GM21717 (cell line): ENCODE data around the gene CLDN7.

ENCODE experiments used
- ATAC-seq: cut with Tn5 transposase; IDR thresholded peaks from one replicate; pipeline ENCODE4 v1.9.1; 2021; ENCODE audit warnings: mild to moderate bottlenecking, moderate library complexity; ENCODE audit not compliant: unreplicated experiment

CLDN7 gene

GRCh38 chr17:7289256-7290032, 27.2 kb upstream of the CLDN7 start:
- ATAC-seq, result no peak

- no peak for ATAC-seq
These were observed 23.4 kb upstream of the CLDN7 start for GRCh38 chr17:7285679-7286078.

DNA sequence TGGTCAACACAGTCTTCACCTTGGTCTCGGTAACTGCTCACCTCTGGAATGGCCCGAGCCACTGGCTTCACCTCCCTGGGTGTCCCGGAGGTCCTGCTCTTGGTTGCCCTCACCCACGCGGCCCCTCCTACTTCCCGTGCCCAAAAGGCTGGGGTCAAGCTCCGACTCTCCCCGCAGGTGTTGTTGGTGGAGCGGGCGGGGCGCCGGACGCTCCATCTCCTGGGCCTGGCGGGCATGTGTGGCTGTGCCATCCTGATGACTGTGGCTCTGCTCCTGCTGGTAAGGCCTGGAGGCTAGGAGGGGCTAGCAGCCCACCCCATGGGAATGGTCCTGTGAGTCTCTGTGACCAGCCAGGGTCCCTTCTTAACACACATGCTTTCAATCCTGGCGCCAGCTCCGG, 22.6 kb upstream of the CLDN7 start:
- ATAC-seq, result no peak

- ATAC-seq, result no peak
These were observed 21.4 kb upstream of the CLDN7 start for GRCh38 chr17:7283471-7284216.

DNA sequence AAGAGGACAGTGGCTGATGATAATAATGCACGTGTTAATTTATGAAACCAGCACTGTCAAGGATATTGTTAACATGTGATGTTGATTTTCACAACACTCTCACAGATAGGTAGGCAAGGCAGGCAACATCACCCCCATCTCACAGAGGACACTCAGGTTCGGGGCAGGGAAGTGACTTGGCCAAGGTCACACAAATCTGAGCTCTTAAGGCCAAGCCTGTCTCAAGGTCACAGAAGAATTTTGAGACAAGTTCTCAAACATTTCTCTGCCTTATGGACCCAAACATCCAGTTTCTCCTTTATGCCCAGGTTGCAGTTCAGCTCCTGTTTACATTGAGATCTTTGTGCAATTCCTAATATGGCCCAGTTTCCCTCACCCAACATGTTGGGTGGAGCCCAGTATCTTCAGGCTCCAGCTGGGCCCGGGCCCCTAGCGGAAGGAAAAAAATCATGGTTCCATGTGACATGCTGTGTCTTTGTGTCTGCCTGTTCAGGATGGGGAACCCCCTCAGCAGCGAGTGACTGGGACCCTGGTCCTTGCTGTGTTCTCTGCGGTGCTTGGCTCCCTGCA, 20.6 kb upstream of the CLDN7 start:
- no peak for ATAC-seq

DNA sequence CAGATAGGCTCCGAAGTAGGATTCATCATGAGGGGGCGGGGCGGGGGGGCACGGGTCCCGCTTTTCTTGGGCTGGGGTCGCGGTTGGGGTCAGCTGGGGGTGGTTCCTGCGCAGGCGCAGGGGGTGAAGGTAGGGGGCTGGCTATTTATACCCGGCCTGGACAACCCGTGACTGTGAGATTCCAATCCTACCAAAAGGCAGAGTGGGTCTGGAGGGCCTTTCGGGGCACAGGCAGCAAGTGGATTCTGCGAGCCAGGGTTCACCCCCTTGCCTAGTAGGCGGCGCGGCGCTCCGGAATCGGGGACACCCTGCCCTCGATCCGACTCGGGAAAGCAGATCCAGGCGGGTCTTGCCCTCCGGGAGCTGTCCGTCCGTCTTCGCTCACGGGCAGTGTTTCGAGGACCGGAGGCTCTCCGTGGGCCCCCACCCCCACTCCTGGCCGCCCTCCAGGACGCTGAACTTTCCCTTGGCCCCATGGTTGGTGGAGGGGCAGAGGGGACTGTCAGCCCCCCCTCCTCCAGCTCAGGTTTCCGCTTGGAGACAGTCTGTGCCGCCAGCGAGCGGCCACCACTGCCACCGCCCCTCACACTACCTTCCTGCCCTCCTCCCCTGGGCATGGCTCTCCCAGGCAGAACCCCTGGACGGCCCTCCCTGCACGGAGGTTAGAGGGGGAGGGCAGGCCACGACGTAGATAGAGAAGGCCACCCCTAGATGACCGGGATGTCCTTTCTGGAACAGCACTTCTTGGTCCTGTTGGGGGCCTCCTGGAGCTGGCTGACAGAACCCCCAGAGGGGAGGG, 19.9 kb upstream of the CLDN7 start:
- ATAC-seq, result no peak

- ATAC-seq, result peak; percentile 69
These were observed 19.0 kb upstream of the CLDN7 start, which contains the start of gene SLC2A4 for GRCh38 chr17:7281074-7281952. Gene SLC2A4, plus strand, starts transcription at chr17:7281718. Its CDS starts 217 bp downstream, at chr17:7281935.

DNA sequence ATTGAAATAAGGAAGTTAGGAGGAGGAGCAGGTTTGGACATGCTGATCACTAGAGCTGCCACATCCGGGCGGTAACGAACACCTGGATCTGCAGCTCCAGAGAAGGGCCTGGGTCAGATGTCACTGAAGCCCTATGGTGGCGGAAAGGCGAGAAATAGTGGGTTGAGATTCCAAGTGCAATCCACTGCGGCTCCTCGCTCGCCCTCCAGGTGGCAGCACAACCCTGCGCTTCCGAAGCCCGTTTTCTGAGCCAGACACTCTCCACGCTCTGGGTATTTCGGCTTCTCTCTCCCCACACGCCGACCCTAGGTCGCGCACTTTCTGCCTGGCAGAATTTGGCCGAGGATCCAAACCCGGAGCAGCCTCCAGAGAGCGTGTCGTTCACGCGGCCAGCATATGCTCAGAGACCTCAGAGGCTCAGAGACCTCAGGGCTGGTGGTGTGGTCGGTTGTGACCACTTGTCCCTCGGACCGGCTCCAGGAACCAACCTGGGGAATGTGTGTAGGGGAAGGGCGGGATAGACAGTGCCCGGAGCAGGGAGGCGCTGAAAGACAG, 18.3 kb upstream of the CLDN7 start:
- peak; percentile 44 for ATAC-seq

GRCh38 chr17:7279448-7279847, 17.2 kb upstream of the CLDN7 start:
- no peak for ATAC-seq

DNA sequence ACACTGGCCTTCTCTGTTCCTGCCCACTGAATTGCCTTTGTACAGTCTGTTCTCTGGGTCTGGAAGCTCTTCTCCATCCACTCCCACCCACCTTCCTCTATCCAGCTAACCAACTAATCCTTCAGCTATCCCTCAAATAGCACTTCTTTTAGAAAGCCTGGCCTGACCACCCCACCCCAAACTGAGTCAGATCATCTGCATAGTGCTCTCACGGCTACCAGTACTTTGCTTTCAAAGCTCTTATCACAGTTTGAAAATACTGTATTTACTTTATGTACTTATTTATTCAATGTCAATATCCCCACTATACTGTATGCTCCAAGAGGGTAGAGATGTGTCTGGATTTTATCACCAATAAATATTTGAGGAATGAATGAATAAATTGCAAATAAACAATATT, 4.5 kb upstream of the CLDN7 start:
- ATAC-seq, result no peak

DNA sequence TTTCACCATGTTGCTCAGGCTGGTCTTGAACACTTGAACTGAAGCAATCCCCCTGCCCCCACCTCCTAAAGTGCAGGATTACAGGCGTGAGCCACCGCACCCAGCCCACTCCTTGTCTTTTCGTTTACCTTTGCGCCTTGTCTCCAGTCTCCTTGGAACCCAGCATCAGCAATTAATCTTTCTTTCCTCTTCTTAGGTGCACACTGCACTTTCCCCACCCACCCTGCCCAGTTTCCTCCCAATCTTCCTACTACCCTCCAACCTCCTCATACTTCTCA, 1.5 kb upstream of the CLDN7 start:
- no peak for ATAC-seq

DNA sequence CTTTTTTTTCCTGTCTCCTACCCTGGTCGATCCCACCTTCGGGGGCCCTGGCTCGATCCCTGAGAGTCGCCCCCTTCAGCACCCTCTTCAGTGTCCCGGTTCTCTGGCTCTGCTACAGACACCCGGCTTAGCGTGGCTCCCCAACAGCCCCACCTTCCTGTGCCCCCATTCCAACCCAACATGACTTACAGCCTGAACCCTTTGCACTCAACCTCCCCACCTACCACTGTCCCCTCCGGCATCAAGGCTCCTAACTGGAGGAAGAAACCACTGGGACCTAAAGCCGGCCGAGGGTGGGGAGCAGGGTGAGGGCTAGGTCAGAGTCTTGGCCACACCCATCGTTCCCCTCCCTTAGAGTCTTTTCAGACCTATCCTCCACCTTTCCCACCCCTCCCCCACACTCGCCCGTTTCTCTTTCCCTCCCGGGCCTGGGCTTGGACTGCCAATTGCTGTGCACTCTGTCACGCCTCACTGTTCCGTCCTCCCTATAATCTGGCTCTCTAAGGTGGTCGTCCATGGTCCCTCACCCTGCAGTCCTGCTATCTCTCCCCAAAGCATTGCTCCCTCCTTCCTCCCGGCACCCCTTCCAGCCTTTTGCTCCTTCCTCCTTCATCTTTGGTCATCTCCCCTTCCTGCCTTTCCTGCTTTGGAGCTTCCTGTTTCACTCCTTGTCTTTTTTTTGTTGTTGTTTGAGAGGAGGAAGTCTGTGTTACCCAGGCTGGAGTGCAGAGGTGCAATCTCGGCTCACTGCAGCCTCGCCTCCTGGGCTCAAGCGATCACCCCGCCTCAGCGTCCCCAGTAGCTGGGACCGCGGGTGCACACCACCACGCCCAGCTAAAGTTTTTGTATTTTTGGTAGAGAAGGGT, 890 bp upstream of the CLDN7 start:
- ATAC-seq, result no peak

DNA sequence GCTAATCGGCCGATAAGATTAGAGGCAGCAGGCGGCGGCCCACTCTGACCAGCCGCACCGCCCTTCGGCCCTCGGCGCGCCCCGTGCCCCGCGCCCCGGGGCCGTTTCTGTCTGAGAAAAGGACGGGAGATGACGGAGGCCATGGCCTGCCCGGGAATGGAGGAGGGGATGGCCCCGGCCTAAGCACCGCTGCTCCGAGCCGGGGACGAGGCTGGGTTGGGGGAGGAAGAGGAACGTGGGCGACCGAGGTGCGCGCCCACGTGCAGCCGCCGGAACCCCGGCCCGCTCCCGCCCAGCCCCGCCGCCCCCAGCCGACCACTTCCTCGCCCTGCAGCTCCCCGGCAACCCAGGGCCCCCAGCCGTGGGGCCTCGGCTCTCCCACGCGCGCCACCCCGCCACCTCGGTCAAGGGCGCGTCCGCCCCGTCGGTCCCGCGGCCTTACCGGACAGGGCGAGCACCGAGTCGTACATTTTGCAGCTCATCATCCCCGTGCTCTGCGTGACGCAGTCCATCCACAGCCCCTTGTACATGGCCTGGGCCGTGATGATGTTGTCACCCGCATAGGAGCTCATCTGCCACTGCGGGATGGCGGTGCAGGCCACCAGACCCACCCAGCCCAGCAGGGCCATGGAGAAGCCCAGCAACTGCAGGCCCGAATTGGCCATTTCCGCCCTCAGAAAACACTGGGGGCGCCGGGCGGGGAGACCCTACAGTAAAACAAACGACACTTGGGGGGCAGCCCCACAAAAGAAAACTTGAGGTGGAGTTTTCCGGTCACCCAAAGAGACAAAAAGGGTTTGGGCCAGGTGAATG, 693 bp downstream of the CLDN7 start:
- ATAC-seq, result no peak

- no peak for ATAC-seq
These were observed 1.5 kb downstream of the CLDN7 start for GRCh38 chr17:7260651-7261378.

GRCh38 chr17:7260151-7260550, 2.1 kb downstream of the CLDN7 start:
- ATAC-seq, result no peak

- no peak for ATAC-seq
These were observed 2.8 kb downstream of the CLDN7 start for GRCh38 chr17:7259555-7259889.

- no peak for ATAC-seq
These were observed 3.3 kb downstream of the CLDN7 start for GRCh38 chr17:7258731-7259554.
